H1 (cell line): ENCODE measurements around the gene CHSY3. TPM values are rescaled to one million over a fixed set of nuclear protein-coding genes. Genes with fewer than 3 reads are reported as not detected.

Experiments
- CTCF ChIA-PET: fragments of 300-600 bp; sonication (Branson Sonifier 250); formaldehyde crosslinking; loops from one replicate; lab custom pipeline; 2021; ENCODE audit not compliant: partially characterized antibody; lab: Charles Lee
- POLR2A ChIA-PET: fragments of 300-600 bp; sonication (Branson Sonifier 250); formaldehyde crosslinking; loops from one replicate; lab custom pipeline; 2021; ENCODE audit warnings: inconsistent platforms; ENCODE audit not compliant: partially characterized antibody; lab: Charles Lee
- DNase-seq, 2 experiments: peaks; one replicate each; pipeline versions ENCODE4 v3.0.0 to v3.0.0-alpha.2; 2010 to 2022; ENCODE audit warnings: low spot score in 2 of 2, low read depth in 1 of 2, mixed read lengths in 1 of 2
- FAIRE-seq: peaks from 2 replicates; lab custom pipeline; 2011; peaks lifted over from hg19 to GRCh38; lab: Jason Lieb, UNC
- H2AFZ ChIP-seq: 2 replicates; pipeline ENCODE4 v1.8.1; 2012; ENCODE audit warnings: low read length, inconsistent platforms
- H2AK5ac ChIP-seq: 2 replicates; pipeline ENCODE4 v1.6.1; 2013; ENCODE audit warnings: low read depth, low read length
- H2BK120ac ChIP-seq: replicated peaks from 2 replicates; pipeline ENCODE3; 2013; ENCODE audit warnings: low read depth, low read length, inconsistent platforms
- H2BK12ac ChIP-seq: 2 replicates; pipeline ENCODE4 v1.6.1; 2013; ENCODE audit warnings: low read depth, low read length
- H2BK15ac ChIP-seq: 2 replicates; pipeline ENCODE4 v1.6.1; 2013; ENCODE audit warnings: low read length
- H2BK20ac ChIP-seq: 2 replicates; pipeline ENCODE4 v1.6.1; 2013; ENCODE audit warnings: low read length
- H2BK5ac ChIP-seq: 2 replicates; pipeline ENCODE4 v1.6.1; 2013; ENCODE audit warnings: low read depth, low read length
- H3K14ac ChIP-seq: 2 replicates; pipeline ENCODE4 v1.6.1; 2013; ENCODE audit warnings: inconsistent platforms; ENCODE audit not compliant: insufficient read length
- H3K18ac ChIP-seq: 2 replicates; pipeline ENCODE4 v1.6.1; 2013; ENCODE audit warnings: low read length; ENCODE audit errors: extremely low read depth
- H3K23ac ChIP-seq: 2 replicates; pipeline ENCODE4 v1.6.1; 2013; ENCODE audit warnings: inconsistent platforms; ENCODE audit not compliant: insufficient read length
- H3K23me2 ChIP-seq: 2 replicates; pipeline ENCODE4 v1.6.1; 2013; ENCODE audit warnings: low read depth, low read length
- H3K27ac ChIP-seq: 2 replicates; pipeline ENCODE4 v1.6.1; 2011; ENCODE audit warnings: low read depth, low read length, inconsistent platforms
- H3K27me3 ChIP-seq, 4 experiments: replicated peaks in 1 of 4; 1 replicate in 1 of 4; 2 replicates in 3 of 4; pipeline versions ENCODE4 v1.6.1 to v1.8.1; 2011 to 2013; ENCODE audit warnings: low read length in 3 of 4, mild to moderate bottlenecking in 3 of 4, inconsistent platforms in 2 of 4, mixed read lengths in 2 of 4, moderate library complexity in 1 of 4; ENCODE audit not compliant: control insufficient read depth in 3 of 4, insufficient read depth in 3 of 4; ENCODE audit errors: extremely low read depth in 1 of 4
- H3K36me3 ChIP-seq, 4 experiments: 2 replicates each; pipeline versions ENCODE4 v1.6.1 to v1.8.1; 2011 to 2013; ENCODE audit warnings: mild to moderate bottlenecking in 4 of 4, low read length in 3 of 4, moderate library complexity in 2 of 4, control low read depth in 1 of 4, inconsistent platforms in 1 of 4; ENCODE audit not compliant: insufficient read depth in 4 of 4, control insufficient read depth in 2 of 4
- H3K4ac ChIP-seq: replicated peaks from 2 replicates; pipeline ENCODE3; 2013; ENCODE audit warnings: low read length, low read depth, mixed read lengths, inconsistent platforms; ENCODE audit not compliant: insufficient read length
- H3K4me1 ChIP-seq, 4 experiments: replicated peaks in 1 of 4; 1 replicate in 1 of 4; 2 replicates in 3 of 4; pipeline versions ENCODE4 v1.6.1 to v1.8.1; 2011 to 2013; ENCODE audit warnings: low read length in 3 of 4, inconsistent platforms in 2 of 4, mixed read lengths in 1 of 4; ENCODE audit not compliant: insufficient read depth in 4 of 4, control insufficient read depth in 3 of 4
- H3K4me2 ChIP-seq, 2 experiments: 2 replicates each; pipeline versions ENCODE4 v1.6.1 to v1.8.1; 2011 to 2013; ENCODE audit warnings: low read depth in 2 of 2, low read length in 2 of 2, control low read depth in 1 of 2, inconsistent platforms in 1 of 2, mild to moderate bottlenecking in 1 of 2; ENCODE audit not compliant: insufficient read depth in 1 of 2
- H3K4me3 ChIP-seq, 4 experiments: fragments of 200-600, 300-600 bp in 1 of 4; sonication (generic), shearing (Covaris generic), sonication (Bioruptor Twin) in 1 of 4; 2 replicates each; pipeline versions ENCODE4 v1.5.1 to v1.8.1; 2011 to 2016; ENCODE audit warnings: low read length in 4 of 4, low read depth in 3 of 4, control low read depth in 2 of 4, inconsistent platforms in 2 of 4, mild to moderate bottlenecking in 2 of 4, mixed read lengths in 1 of 4, moderate library complexity in 1 of 4; ENCODE audit not compliant: insufficient read depth in 2 of 4; ENCODE audit errors: extremely low read depth in 1 of 4
- H3K56ac ChIP-seq: replicated peaks from 2 replicates; pipeline ENCODE3; 2013; ENCODE audit warnings: low read depth, mild to moderate bottlenecking, mixed read lengths, low read length, inconsistent platforms; ENCODE audit not compliant: insufficient read length
- H3K79me1 ChIP-seq: 2 replicates; pipeline ENCODE4 v1.6.1; 2013; ENCODE audit warnings: low read depth, low read length, control low read depth
- H3K79me2 ChIP-seq, 2 experiments: 2 replicates each; pipeline versions ENCODE4 v1.6.1 to v1.8.1; 2012 to 2013; ENCODE audit warnings: low read length in 2 of 2, mild to moderate bottlenecking in 2 of 2, inconsistent platforms in 1 of 2; ENCODE audit not compliant: insufficient read depth in 2 of 2, control insufficient read depth in 1 of 2
- H3K9ac ChIP-seq, 4 experiments: replicated peaks in 1 of 4; 1 replicate in 1 of 4; 2 replicates in 3 of 4; pipeline versions ENCODE4 v1.6.1 to v1.8.1; 2011 to 2013; ENCODE audit warnings: low read depth in 3 of 4, low read length in 3 of 4, control low read depth in 2 of 4, mild to moderate bottlenecking in 2 of 4, moderate library complexity in 2 of 4, inconsistent platforms in 1 of 4; ENCODE audit errors: extremely low read depth in 1 of 4
- H3K9me3 ChIP-seq, 2 experiments: 2 replicates each; pipeline versions ENCODE4 v1.6.1 to v1.8.1; 2012 to 2013; ENCODE audit warnings: mild to moderate bottlenecking in 2 of 2, moderate library complexity in 2 of 2, control low read depth in 1 of 2, inconsistent platforms in 1 of 2, low read depth in 1 of 2, low read length in 1 of 2, mixed read lengths in 1 of 2; ENCODE audit not compliant: insufficient read depth in 2 of 2
- H4K20me1 ChIP-seq, 2 experiments: replicated peaks in 1 of 2; 2 replicates each; pipeline versions ENCODE3 to v1.8.1; 2011 to 2013; ENCODE audit warnings: inconsistent platforms in 2 of 2, low read length in 2 of 2, mild to moderate bottlenecking in 1 of 2; ENCODE audit not compliant: insufficient read depth in 2 of 2, control insufficient read depth in 1 of 2
- H4K5ac ChIP-seq: 2 replicates; pipeline ENCODE4 v1.6.1; 2013; ENCODE audit warnings: low read length, low read depth, mixed read lengths, inconsistent platforms; ENCODE audit not compliant: insufficient read length
- H4K8ac ChIP-seq: 2 replicates; pipeline ENCODE4 v1.8.0; 2013; ENCODE audit warnings: mild to moderate bottlenecking, moderate library complexity, low read length, inconsistent platforms; ENCODE audit not compliant: insufficient read depth; ENCODE audit errors: extremely low read depth
- H4K91ac ChIP-seq: replicated peaks from 2 replicates; pipeline ENCODE3; 2013; ENCODE audit warnings: low read length, mixed read lengths, inconsistent platforms; ENCODE audit not compliant: insufficient read length
- BACH1 ChIP-seq: IDR thresholded peaks from 2 replicates; pipeline ENCODE4 v1.6.1; 2012; ENCODE audit warnings: low read length, improper control_type of control experiment
- CEBPB ChIP-seq: IDR thresholded peaks from 2 replicates; pipeline ENCODE4 v1.6.1; 2012; ENCODE audit warnings: low read depth, low read length
- CHD1 ChIP-seq: IDR thresholded peaks from 2 replicates; pipeline ENCODE4 v1.6.1; 2012; ENCODE audit warnings: low read depth, low read length, improper control_type of control experiment
- EP300 ChIP-seq, 2 experiments: IDR thresholded peaks; 1 replicate in 1 of 2; 2 replicates in 1 of 2; pipeline ENCODE4 v1.6.1; 2011 to 2012; ENCODE audit warnings: low read depth in 2 of 2, low read length in 2 of 2, mild to moderate bottlenecking in 2 of 2, borderline replicate concordance in 1 of 2, inconsistent platforms in 1 of 2, moderate library complexity in 1 of 2
- EZH2 ChIP-seq: fragments of 200-600 bp; sonication (generic); IDR thresholded peaks from 2 replicates; pipeline ENCODE4 v1.7.1; 2012; ENCODE audit warnings: low read depth, mild to moderate bottlenecking, moderate library complexity, low read length, inconsistent platforms; ENCODE audit not compliant: severe bottlenecking
- HDAC6 ChIP-seq: IDR thresholded peaks from one replicate; pipeline ENCODE4 v1.7.1; 2012; ENCODE audit warnings: low read depth, mild to moderate bottlenecking, inconsistent platforms, low read length, moderate library complexity
- JUN ChIP-seq: IDR thresholded peaks from 2 replicates; pipeline ENCODE4 v1.6.1; 2011; ENCODE audit warnings: low read depth, mild to moderate bottlenecking, improper control_type of control experiment, low read length
- KDM4A ChIP-seq: IDR thresholded peaks from one replicate; pipeline ENCODE4 v1.7.1; 2012; ENCODE audit warnings: low read depth, mild to moderate bottlenecking, moderate library complexity, low read length, inconsistent platforms; ENCODE audit not compliant: severe bottlenecking
- KDM5A ChIP-seq: fragments of 200-600 bp; IDR thresholded peaks from 2 replicates; pipeline ENCODE4 v1.7.1; 2012; ENCODE audit warnings: mild to moderate bottlenecking, low read length, inconsistent platforms, mixed read lengths
- POU5F1 ChIP-seq: IDR thresholded peaks from 2 replicates; pipeline ENCODE4 v1.6.1; 2011; ENCODE audit warnings: low read depth, mild to moderate bottlenecking, low read length, moderate library complexity
- RFX5 ChIP-seq: IDR thresholded peaks from 2 replicates; pipeline ENCODE4 v1.6.1; 2011; ENCODE audit warnings: low read depth, low read length, improper control_type of control experiment, borderline replicate concordance
- SAP30 ChIP-seq: fragments of 300-600 bp; sonication (generic); IDR thresholded peaks from 2 replicates; pipeline ENCODE4 v1.7.1; 2012; ENCODE audit warnings: low read length, moderate library complexity, mild to moderate bottlenecking, inconsistent platforms; ENCODE audit not compliant: insufficient read depth, insufficient replicate concordance
- SP2 ChIP-seq: IDR thresholded peaks from 2 replicates; pipeline ENCODE4 v1.6.1; 2012; ENCODE audit warnings: mild to moderate bottlenecking, low read length, inconsistent platforms
- SP4 ChIP-seq: IDR thresholded peaks from 2 replicates; pipeline ENCODE4 v1.6.1; 2012; ENCODE audit warnings: low read length, inconsistent platforms
- TAF1 ChIP-seq: IDR thresholded peaks from 2 replicates; pipeline ENCODE4 v1.6.1; 2011; ENCODE audit warnings: mild to moderate bottlenecking, low read depth, low read length
- ZNF274 ChIP-seq: IDR thresholded peaks from 2 replicates; pipeline ENCODE4 v1.7.0; 2012; ENCODE audit warnings: low read length, borderline replicate concordance; ENCODE audit errors: extremely low read depth
- WGBS, 2 experiments: shearing (Covaris generic) in 1 of 2; methylation state at CpG; one replicate each; pipeline versions ENCODE4 v1.1.6 to v1.1.7; 2013 to 2015; ENCODE audit warnings: low lambda C conversion rate in 2 of 2, mixed read lengths in 2 of 2, inconsistent platforms in 1 of 2, low coverage in 1 of 2, missing lambda C conversion rate in 1 of 2; ENCODE audit not compliant: insufficient replicate concordance in 2 of 2, insufficient coverage in 1 of 2, insufficient read length in 1 of 2; ENCODE audit errors: extremely low coverage in 1 of 2, missing lambda C conversion rate in 1 of 2; 5-methylcytosine and 5-hydroxymethylcytosine counted together
- polyA plus RNA-seq, 7 experiments: library from polyadenylated mRNA; depleted of rRNA in 3 of 7; stranded (reverse) in 5 of 7; unstranded in 2 of 7; fragments of >200 nt in 5 of 7; fragments of 200-250 nt in 2 of 7; gene quantifications; 1 replicate in 5 of 7; 2 replicates in 1 of 7; 4 replicates in 1 of 7; pipeline versions ENCODE4 v1.2.1 to v1.2.3, GENCODE V29; 2011 to 2013; ENCODE audit warnings: missing spikeins in 2 of 7, mixed read lengths in 2 of 7
- total RNA-seq: library from RNA; stranded (reverse); fragmentation: NEBNext Ultra II Directional; extraction: Animal tissue kit (Norgen Biotek cat#: 25700); gene quantifications from 2 replicates; pipeline ENCODE4 v1.2.1, GENCODE V29; 2021

CHSY3 gene
- total and polyA plus RNA-seq, 2 of the 8 experiments (the other 6 are each of a cell fraction or from before 2014, with no cell fraction given), result 0.24 to 1.8 TPM

DNA sequence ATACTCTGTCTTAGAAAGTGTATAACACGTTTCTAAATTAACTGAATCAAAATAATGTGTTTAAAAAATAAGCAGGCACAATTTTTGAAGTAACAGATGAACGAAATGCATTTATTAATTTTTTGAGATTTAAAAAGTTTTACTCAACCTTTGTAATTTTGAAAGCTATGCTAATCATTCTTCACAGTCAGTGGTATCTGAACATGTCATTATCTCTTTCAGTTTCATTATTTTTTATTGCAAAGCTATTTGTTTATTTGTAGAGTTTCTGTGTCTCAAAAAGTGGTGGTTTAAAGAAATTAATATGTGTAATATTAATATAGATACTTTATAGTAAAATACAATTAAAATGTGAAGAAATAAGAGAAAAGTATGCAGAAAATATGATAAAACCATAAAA, 11.2 kb downstream of the CHSY3 start:
- no peak overlapping the region for H2BK5ac ChIP-seq
- H2AFZ ChIP-seq, result no peak overlapping the region
- no peak overlapping the region for H3K4me2 ChIP-seq
- CTCF ChIA-PET, result no interaction called here
- H4K8ac ChIP-seq, result no peak overlapping the region
- H4K5ac ChIP-seq, result no peak overlapping the region
- no peaks in the 10 kb centered on the region for H3K79me2 ChIP-seq
- no peaks in the 10 kb centered on the region for H3K79me1 ChIP-seq
- no peak overlapping the region for H3K4ac ChIP-seq
- no peak overlapping the region for H3K18ac ChIP-seq
- no peak overlapping the region for H3K14ac ChIP-seq
- DNase-seq, result no peak
- H3K36me3 ChIP-seq, result no peaks in the 10 kb centered on the region
- no peak overlapping the region for H2BK12ac ChIP-seq
- no peak overlapping the region for H3K4me3 ChIP-seq
- H3K27ac ChIP-seq, result no peak overlapping the region
- 96% methylated on average over 2 of the region's 2 CpGs; no CpG with 5 or more reads in 1 of the 2 experiments for WGBS, 2 experiments
- H3K9me3 ChIP-seq, result no peaks in the 10 kb centered on the region
- no peak for FAIRE-seq
- no peaks in the 10 kb centered on the region for H4K20me1 ChIP-seq
- POLR2A ChIA-PET, result no interaction called here
- no peak overlapping the region for H3K56ac ChIP-seq
- H2BK120ac ChIP-seq, result no peak overlapping the region
- no peak overlapping the region for H3K23ac ChIP-seq
- peaks cover 0 to 2% (median 0%) of the 10 kb centered on the region in 4 experiments; a peak in 1 of 7 replicates for H3K4me1 ChIP-seq
- no peak overlapping the region for H4K91ac ChIP-seq
- no peak overlapping the region for H3K9ac ChIP-seq
- no peak overlapping the region for H2AK5ac ChIP-seq
- H2BK20ac ChIP-seq, result no peak overlapping the region
- H3K23me2 ChIP-seq, result no peaks in the 10 kb centered on the region
- H3K27me3 ChIP-seq, result no peaks in the 10 kb centered on the region
- no peak overlapping the region for H2BK15ac ChIP-seq
- TF ChIP-seq HDAC6 (no peak), SP2 (no peak), BACH1 (no peak), EP300 (IDR thresholded peaks at IDR 0.05; ENCODE audit: borderline replicate concordance in 1 of 2, low read depth in 2 of 2, low read length in 2 of 2) (no peak), POU5F1 (no peak), TAF1 (no peak), KDM5A (no peak), SAP30 (no peak), KDM4A (no peak), ZNF274 (no peak), JUN (no peak), EZH2 (no peak), CHD1 (no peak), CEBPB (no peak), RFX5 (no peak), SP4 (no peak)
